Left lobe of liver (tissue), 2 donors: ENCODE results near the gene LIN7B. TPM values are rescaled to one million over a fixed set of nuclear protein-coding genes. Genes with fewer than 3 reads are reported as not detected.

Source experiments
- ATAC-seq: fragments of 200-7000 bp; cut with Tn5 transposase; one replicate; pipeline ENCODE4 v1.9.1; 2020; ENCODE audit warnings: mild to moderate bottlenecking, moderate library complexity
- DNase-seq: peaks from one replicate; pipeline ENCODE4 v3.0.0-alpha.2; 2020; ENCODE audit warnings: low spot score
- total RNA-seq: library from RNA; stranded (reverse); gene quantifications from one replicate; pipeline ENCODE4 v1.2.1, GENCODE V29; 2021
- donor health status: DM: no; HTN: no; CAD: no; lungs with moderate emphysema.
- donor health status: DM: no; HTN: yes; CAD: no.

The LIN7B gene
- total RNA-seq, 1 donor from 2014 or later: 5.5 TPM

DNA sequence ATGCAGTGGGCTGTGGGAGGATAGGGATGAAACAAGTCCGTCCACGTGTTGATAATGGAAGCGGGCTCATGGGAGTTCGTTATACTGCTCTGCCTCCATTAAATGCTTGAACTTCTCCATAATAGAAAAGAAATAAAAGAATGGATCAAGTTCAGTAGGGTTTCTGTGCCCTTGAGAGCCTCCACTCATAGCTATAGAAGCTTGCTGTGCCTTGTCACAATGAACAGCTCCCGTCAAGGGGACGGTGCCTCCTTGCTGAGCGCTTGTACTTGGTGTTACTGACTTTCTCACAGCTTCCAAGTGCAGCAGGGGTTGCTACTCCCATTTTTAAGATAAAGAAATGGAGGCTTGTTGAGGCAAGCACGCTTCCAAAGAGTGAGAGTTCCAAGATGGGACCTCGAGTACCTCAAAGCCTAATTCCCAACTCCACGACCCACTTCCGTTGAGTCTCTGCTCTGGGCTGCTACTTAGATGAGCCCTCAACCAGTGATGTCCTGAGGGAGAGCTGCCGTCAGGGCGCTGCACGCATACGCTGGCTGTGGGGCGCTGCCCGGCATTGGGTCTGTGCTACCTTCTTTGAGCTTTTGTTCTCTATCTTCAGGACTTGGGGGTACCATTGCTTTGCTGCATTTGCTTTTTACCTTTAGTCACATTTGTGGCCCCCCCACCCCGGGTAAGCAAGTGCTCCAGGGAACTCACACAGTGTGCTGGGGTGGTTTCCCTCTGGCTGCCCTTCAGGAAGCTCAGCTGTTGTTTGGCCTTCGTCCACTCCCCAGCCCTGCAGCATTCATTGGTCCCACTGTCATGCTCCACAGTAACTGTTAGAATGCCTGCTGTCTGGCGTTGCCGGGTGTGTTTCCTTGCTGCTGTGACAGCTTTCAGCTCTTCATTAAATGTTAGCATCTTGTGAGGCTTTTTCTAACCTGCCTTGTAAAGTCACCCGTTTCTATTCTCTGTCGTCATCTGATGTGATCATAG is 19.4 kb upstream of the LIN7B start:
- no peak for DNase-seq
- no peak for ATAC-seq

DNA sequence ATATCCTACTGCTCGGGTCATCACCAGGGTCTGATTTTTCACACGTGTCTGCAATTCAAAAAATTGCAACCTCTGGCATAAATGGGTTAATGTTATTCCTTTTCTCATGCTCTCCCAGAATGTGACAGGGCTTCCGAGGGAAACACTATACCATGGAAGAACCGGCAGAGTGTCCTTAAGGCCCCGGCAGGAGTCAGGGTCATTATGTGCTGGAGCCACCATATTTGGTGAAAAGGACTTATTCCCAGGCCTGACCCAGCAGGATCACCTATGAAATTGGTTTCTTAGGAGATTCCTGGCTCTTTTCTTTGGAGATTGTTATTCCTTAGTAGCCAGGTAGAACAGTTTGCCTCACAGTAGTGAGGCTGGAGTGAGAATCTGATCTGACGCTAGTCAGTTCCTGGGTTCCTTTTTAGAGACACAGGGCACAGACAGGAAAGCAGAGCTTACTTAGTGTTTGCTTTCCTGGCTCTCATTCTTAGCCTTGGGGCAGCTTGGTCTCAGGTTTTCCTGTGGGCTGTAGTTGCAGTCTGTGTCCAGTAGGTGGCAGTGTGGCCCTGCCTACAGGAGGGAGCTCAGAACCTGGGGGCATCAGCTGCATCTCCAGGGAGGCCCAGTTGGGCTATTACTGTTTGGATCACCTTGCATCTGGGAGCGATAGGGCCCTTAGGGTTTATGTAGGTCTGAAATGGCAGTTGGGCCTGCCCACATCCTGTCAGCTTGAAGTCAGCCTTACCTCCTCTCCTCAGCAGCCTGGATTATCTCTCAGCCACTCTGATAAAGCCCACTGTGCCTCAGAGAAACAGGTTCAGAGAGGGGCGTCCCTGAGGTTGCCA is 16.5 kb upstream of the LIN7B start:
- ATAC-seq: peak; percentile 90
- peak; percentile 77 for DNase-seq

DNA sequence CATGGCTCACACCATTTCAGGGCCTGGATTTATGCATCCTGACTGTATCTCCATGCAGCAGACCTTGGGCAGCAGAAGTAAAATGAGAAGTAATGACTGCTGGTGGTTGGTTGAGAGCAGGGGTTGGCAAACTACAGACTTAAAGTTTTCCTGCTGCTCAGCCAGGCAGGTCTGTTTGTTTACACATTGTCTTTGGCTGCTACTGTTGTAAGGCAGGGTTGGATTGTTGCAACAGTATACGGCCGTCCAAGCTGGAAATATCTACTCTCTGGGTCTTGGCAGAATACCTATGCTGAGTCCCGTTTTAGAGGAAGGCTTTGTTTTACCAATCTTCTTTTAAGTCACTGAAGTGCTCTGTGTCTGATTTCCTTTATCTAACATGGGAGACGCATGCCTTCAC is 15.4 kb upstream of the LIN7B start:
- ATAC-seq (peak; percentile 83), DNase-seq (peak; percentile 72)

DNA sequence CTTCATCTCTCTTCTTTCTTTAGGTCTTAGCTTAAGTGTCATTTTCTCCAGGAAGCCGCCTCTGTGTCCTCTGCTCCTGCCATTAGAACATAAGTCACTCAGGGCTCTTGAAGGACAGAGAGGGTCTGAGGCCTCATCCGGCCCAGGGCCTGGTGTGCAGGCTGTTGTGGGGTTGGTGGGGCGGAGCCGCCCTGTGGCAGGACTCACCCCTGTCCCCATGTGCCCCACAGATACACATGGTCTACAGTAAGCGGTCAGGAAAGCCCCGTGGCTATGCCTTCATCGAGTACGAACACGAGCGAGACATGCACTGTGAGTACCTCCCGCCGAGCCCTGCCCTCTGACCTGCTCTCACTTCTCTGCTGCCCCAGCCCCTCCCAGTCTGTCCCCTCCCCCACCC is 13.0 kb upstream of the LIN7B start:
- DNase-seq (no peak), ATAC-seq (no peak)

DNA sequence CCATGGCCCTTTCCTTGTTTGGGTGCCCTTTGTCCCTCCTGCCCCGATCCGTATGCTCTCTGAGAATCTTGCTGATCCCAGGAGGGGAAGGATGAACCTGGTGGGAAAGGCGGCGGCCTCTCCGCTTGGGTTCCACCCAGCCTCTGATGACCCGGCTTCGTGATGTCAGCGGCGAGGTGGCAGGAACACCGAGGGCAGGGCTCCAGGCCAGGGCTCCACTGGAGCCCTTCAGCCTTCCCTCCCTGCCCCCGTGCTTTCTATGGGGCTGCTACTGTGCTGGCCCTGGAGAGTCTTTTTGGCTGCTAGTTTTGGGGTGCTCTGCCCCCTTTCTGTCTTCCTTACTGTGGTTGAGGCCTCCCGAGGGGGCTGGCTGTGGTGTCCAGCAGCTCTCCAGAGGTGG is 11.9 kb upstream of the LIN7B start:
- no peak for ATAC-seq
- DNase-seq: no peak

DNA sequence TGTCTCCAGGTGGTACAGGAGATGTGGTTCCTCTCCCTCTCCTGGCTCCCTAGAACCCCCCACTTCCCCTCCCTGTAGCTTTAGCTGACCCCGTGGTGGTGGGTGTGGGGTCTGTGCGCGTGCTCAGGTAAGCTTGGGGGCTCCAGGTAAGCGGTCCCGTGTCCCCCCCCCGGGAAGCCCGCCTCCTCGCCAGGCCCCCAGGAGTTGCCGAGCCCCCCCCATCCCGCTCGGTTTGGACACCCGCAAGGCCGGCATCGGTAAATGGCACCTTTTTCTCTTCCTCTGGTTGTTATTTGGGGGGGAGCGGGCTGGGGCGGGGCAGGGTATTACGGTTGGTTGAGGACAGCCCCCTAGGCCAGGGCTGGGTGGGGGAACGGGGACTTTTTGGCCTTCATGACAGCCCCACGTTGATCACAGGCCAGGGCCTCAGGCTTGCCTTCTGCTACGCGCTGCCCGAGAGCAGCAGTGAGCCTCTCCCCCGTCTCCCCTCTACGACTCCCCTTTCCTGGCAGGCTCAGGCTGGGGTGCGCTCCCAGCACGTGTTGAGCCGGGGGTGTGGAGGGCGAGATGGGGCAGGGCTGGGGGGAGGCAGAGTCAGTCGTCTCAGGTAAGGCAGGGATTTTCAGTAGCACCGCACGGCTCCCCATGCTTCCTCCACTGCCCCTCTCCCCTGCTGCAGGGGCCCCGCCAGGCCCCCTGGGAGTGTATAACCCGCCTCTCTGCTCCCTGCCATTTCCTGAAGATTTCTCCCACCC is 10.7 kb upstream of the LIN7B start:
- ATAC-seq (no peak), DNase-seq (no peak)

DNA sequence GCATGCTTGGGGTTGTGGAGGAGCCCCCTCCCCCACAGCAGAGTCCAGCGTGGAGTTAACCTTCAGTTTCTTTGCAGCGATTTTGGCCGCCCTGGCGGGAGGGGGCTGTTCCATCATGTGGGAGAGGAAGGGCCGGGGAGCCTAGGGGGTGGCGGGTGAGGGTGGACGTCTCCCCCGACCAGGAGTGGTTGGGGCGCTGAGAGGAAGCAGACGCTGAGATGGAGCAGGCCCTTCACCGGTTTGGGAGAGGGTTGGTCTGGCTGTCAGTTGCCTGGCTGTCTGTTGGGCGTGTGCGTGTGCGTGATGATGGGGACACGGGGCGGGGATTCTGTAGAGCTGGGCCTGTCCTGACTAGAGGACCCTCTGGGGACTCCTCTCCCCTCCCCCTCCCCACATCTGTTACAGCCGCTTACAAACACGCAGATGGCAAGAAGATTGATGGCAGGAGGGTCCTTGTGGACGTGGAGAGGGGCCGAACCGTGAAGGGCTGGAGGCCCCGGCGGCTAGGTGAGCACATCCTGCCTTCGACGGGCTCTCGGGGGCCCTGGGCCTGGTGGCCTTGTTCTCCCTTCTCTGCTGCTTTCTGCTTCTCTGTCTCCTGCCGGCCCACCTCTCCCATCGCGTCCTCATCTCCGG is 9.8 kb upstream of the LIN7B start:
- no peak for DNase-seq
- ATAC-seq: no peak

DNA sequence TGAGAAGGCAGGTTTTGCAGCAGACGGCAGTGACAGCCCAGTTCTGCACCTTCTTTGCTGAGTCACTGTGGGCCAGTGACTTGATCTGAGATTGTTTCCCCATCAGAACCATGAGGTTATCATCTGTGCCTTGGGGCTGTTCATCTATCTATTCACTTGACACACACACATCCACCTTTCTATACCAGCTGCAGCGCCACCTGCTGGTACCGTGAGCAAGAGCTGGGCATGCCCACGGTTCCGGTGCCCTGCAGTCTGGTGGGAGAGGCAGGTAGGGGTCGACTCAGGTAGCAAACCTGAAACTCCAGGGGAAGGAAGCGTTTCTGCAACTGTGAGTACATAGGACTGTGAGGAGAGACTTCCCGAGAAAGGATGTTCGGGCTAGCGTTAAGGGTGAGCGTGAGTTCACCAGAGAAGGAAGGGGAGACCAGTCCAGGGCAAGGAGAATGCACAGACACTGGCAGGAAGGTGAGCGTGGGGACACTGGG is 7.5 kb upstream of the LIN7B start:
- DNase-seq: no peak
- peak; percentile 81 for ATAC-seq

DNA sequence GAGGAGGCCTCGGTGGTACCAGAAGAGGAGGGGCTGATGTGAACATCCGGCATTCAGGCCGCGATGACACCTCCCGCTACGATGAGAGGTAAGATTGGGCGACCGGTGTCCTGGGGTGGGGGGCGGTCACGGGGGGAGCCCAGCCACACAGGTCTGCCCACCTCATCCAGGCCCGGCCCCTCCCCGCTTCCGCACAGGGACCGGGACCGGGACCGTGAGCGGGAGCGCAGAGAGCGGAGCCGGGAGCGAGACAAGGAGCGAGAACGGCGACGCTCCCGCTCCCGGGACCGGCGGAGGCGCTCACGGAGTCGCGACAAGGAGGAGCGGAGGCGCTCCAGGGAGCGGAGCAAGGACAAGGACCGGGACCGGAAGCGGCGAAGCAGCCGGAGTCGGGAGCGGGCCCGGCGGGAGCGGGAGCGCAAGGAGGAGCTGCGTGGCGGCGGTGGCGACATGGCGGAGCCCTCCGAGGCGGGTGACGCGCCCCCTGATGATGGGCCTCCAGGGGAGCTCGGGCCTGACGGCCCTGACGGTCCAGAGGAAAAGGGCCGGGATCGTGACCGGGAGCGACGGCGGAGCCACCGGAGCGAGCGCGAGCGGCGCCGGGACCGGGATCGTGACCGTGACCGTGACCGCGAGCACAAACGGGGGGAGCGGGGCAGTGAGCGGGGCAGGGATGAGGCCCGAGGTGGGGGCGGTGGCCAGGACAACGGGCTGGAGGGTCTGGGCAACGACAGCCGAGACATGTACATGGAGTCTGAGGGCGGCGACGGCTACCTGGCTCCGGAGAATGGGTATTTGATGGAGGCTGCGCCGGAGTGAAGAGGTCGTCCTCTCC is 6.3 kb upstream of the LIN7B start:
- ATAC-seq: no peak

DNA sequence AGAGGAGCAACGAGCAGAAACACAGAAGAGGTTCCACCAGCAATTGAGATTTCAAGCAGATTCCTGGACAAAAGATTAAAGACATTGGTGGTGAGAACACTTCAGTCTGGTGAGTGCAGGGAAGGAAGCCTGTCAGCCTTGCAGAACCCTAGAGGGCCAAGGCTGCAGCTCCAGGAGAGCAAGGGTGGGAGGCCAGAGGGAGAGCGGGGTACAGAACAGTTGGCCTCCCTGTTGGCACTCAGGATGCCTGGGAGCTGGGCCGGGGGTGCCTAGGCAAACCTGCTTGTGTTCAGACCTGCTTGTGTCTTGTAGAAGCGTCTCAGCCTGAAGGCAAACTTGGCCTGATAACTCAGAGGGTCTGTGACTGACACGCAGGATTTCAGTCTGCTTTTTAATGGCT is 5.1 kb upstream of the LIN7B start:
- DNase-seq (no peak), ATAC-seq (no peak)

More for the DNA sequence above, 6.3 kb upstream of the LIN7B start:
- no peak for DNase-seq

DNA sequence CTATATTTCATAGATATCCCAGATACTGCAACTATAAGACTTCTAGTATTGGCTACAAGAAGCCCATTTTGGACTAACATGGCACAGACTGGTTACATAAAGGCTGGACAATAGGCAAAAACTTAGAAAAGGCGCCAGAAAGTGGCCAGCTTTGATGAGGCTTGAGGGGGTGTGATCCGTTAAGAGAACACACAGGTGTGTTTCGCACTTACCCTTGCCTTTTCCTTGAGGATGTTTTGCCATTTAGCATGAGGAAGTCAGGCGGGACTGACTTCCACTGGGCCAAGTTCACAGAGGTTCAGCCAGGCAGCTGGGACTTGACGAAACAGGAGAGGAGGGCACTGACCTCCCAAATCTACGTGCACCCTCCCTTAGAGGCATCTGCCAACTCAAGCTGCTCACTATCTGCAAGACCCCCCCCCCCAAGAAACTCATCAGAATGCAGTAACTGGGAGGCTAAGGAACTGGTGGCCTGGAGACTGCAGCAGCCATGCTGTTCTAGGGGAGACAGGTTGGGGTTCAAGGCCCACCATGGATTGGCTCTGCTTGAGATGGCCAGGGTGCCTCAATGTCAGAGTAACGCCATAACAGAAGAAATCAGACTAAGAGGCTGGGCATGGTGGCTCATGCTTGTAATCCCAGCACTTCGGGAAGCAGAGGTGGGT is 4.5 kb upstream of the LIN7B start:
- no peak for DNase-seq
- ATAC-seq: no peak

DNA sequence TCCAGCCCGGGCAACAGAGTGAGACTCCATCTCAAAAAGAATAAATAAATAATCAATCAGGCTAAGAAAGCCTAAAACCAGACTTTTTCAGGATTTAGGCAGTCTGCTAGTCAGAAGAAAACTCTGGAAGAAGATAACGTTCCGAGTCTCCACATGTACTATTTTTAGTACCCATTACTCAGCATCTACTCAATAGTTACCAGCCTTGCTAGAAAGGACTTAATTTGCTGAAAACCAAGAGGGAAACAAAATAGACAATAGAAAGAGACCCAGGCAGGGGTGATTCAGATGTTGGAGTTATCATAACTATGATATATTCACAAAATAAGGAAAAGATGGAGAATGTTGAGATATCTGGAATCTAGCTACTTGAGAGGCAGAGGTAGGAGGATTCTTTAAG is 3.6 kb upstream of the LIN7B start:
- ATAC-seq (no peak), DNase-seq (no peak)

DNA sequence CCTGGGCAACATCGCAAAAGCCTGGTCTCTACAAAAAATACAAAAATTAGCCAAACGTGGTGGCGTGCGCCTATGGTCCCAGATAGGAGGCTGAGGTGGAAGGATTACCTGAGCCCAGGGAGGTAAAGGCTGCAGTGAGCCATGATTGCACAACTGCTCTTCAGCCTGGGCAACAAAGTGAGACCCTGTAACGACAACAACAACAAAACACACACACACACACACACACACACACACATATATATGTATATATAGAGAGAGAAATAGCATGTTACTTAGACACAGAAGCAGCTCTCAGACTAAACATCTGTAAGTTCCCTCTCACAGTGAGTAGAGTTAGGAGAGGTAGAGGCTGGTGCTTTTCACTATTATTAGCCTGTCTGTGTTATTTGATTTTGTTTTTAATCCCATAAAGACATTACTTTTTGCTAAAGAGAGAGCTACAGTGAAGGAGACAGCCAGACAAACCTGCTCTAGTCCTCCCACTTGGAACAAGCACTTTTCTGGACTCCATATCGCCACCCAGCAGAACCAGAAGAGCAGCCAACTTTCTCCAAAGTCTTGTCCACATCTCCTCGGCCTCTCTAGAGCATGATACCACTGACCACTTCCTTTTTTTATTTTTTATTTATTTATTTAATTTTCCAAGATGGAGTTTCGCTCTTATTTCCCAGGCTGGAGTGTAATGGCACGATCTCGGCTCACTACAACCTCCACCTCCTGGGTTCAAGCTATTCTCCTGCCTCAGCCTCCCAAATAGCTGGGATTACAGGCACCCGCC is 2.8 kb upstream of the LIN7B start:
- DNase-seq: no peak
- no peak for ATAC-seq

DNA sequence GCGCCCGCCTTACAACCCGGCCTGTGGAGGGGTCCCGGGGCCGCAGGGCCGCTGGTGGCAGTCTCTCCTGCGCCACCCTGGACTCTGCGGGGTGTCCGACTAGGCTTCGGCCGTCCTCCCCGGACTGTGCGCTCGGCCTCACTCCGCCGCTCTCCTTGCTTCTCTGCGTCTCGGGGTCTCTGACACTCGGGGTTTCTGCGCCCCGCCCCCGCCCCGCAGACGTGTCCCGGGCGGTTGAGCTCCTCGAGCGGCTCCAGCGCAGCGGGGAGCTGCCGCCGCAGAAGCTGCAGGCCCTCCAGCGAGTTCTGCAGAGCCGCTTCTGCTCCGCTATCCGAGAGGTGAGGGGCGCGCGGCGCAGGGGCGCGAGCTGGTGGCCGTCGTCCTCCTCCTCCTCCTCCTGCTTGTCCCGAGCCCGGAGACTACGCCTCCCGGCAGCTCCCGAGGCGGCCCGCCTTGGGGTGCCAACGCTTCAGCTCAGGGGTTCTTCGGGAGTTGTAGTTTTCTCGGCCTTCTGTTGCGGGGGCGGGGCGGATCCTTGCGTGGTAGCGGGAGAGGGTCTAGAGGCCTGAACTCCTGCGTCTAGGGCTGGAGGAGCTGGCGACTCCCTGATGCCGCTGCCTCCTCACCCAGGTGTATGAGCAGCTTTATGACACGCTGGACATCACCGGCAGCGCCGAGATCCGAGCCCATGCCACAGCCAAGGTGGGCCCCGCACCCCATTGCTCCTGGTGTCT is 627 bp downstream of the LIN7B start:
- ATAC-seq (peak; percentile 6), DNase-seq (peak; percentile 66)

DNA sequence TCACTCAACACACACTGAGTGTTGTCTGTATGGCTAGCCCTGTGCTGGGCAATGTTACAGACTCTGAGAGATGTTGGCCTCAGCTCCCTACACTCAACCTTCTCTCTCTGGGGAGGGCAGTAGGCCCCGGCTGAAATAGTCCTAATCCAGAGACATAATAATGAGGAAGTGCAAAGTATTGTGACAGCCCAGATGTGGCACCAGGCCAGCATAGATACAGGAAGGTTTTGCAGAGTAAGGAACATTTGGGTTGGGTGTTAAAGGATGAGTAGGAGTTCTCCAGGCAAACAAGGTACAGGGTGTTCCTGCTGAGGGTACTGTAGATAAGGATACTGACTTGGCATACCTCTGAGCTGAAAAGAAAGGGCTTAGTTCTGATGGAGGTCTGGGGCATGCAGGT is 2.4 kb downstream of the LIN7B start:
- ATAC-seq: no peak
- DNase-seq: no peak

DNA sequence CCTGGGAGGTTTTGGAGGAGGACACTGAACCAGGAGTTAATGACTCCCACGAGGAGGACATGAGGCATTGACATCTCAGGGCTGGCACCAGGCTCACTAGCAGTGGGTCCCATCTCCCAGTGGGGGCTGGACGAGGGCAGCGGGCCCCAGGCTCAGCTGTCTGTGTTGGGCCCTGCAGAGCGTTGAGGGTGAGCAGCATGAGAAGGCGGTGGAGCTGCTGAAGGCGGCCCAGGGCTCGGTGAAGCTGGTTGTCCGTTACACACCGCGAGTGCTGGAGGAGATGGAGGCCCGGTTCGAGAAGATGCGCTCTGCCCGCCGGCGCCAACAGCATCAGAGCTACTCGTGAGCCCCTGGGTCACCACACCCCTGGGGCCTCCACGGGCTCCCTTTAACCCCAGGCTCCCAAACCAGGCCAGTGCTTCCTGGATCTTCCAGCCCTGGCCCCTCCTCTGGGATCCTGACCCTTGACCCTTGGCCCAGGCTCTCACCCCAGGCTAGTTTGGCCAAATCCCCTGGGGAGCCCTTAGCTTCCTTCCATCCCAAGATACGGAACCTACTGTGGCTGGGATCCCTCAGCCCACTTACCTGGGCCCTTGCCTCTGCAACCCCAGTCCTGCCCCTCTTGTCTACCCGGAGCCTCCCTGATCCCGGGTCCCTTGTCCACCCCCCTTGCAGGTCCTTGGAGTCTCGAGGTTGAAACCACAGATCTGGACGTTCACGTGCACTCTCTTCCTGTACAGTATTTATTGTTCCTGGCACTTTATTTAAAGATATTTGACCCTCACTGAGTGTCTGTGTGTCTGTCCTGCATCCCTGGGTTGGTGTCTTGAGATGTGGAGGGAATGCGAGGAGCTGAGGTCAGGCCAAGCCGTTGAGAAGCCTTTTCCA is 3.8 kb downstream of the LIN7B start:
- ATAC-seq: no peak

More for the DNA sequence above, 3.8 kb downstream of the LIN7B start:
- DNase-seq: no peak
